Loucy (cell line): ENCODE data around the gene EVC.

Experiments
- H2AFZ ChIP-seq: fragments of 200-600 bp; sonication (generic); 2 replicates; pipeline ENCODE4 v1.6.0; 2016; ENCODE audit warnings: antibody characterized with exemption, mild to moderate bottlenecking, low read length, moderate library complexity
- H3F3A ChIP-seq: fragments of 200-600 bp; 2 replicates; pipeline ENCODE4 v1.6.0; 2016; ENCODE audit warnings: antibody characterized with exemption, low read depth, mild to moderate bottlenecking
- H3K27me3 ChIP-seq: fragments of 200-600 bp; sonication (generic); 2 replicates; pipeline ENCODE4 v1.6.1; 2014; ENCODE audit warnings: low read length, mild to moderate bottlenecking; ENCODE audit not compliant: insufficient read depth, poor library complexity, severe bottlenecking
- H3K36me3 ChIP-seq: fragments of 200-600 bp; sonication (generic); 2 replicates; pipeline ENCODE4 v1.6.1; 2016; ENCODE audit warnings: low read length; ENCODE audit not compliant: insufficient read depth
- H3K4me1 ChIP-seq: fragments of 200-600 bp; sonication (generic); 2 replicates; pipeline ENCODE4 v1.5.1; 2014; ENCODE audit warnings: low read length, mild to moderate bottlenecking; ENCODE audit not compliant: insufficient read depth, poor library complexity, severe bottlenecking
- H3K4me2 ChIP-seq: fragments of 200-600 bp; sonication (generic); 2 replicates; pipeline ENCODE4 v1.6.0; 2014; ENCODE audit warnings: antibody characterized with exemption, low read length, low read depth, mild to moderate bottlenecking; ENCODE audit not compliant: poor library complexity, severe bottlenecking
- H3K4me3 ChIP-seq: fragments of 200-600 bp; sonication (generic); 2 replicates; pipeline ENCODE4 v1.5.1; 2014; ENCODE audit warnings: low read length, mild to moderate bottlenecking, mixed read lengths; ENCODE audit not compliant: poor library complexity, severe bottlenecking
- H3K79me2 ChIP-seq: fragments of 200-600 bp; sonication (generic); 2 replicates; pipeline ENCODE4 v1.6.1; 2014; ENCODE audit warnings: low read length; ENCODE audit not compliant: insufficient read depth
- H3K9ac ChIP-seq: fragments of 200-600 bp; sonication (generic); 2 replicates; pipeline ENCODE4 v1.6.0; 2014; ENCODE audit warnings: mild to moderate bottlenecking, low read depth, low read length, moderate library complexity; ENCODE audit not compliant: poor library complexity, severe bottlenecking
- H3K9me2 ChIP-seq: fragments of 200-600 bp; sonication (generic); replicated peaks from 2 replicates; pipeline ENCODE4 v1.6.1; 2016; ENCODE audit warnings: low read depth, low read length, mixed read lengths
- H3K9me3 ChIP-seq: fragments of 200-600 bp; sonication (generic); 2 replicates; pipeline ENCODE4 v1.6.1; 2014; ENCODE audit warnings: mild to moderate bottlenecking, antibody characterized with exemption, low read length, low read depth; ENCODE audit not compliant: insufficient read depth
- H4K20me1 ChIP-seq: fragments of 200-600 bp; sonication (generic); 2 replicates; pipeline ENCODE4 v1.6.0; 2014; ENCODE audit warnings: antibody characterized with exemption, low read length, mild to moderate bottlenecking; ENCODE audit not compliant: insufficient read depth, poor library complexity, severe bottlenecking
- CTCF ChIP-seq: fragments of 200-600 bp; sonication (generic); conservative IDR thresholded peaks from 2 replicates; pipeline ENCODE4 v1.5.1; 2014; ENCODE audit warnings: mild to moderate bottlenecking, antibody characterized with exemption, low read length
- EZH2phosphoT487 ChIP-seq: fragments of 200-600 bp; IDR thresholded peaks from 2 replicates; pipeline ENCODE4 v1.6.1; 2018; ENCODE audit warnings: antibody characterized with exemption, mild to moderate bottlenecking, moderate library complexity, borderline replicate concordance

Gene EVC

GRCh38 chr4:5795580-5795979 is 84.6 kb downstream of the EVC start:
- no peak overlapping the region for H3K4me3 ChIP-seq
- no peak overlapping the region for H3K4me2 ChIP-seq
- no peaks in the 10 kb centered on the region for H3F3A ChIP-seq
- H3K79me2 ChIP-seq = no peaks in the 10 kb centered on the region
- TF ChIP-seq CTCF = no peak
- H3K36me3 ChIP-seq = no peaks in the 10 kb centered on the region
- H4K20me1 ChIP-seq = no peaks in the 10 kb centered on the region
- H3K9ac ChIP-seq = no peak overlapping the region
- no peaks in the 10 kb centered on the region for H3K9me2 ChIP-seq
- no peak overlapping the region for H2AFZ ChIP-seq
- H3K9me3 ChIP-seq = no peaks in the 10 kb centered on the region; the same call in 1 of the 2 replicates
- no peaks in the 10 kb centered on the region for H3K27me3 ChIP-seq
- no peaks in the 10 kb centered on the region for H3K4me1 ChIP-seq

- H3K9ac ChIP-seq = no peak overlapping the region
- TF ChIP-seq EZH2phosphoT487 = no peak
- no peak for TF ChIP-seq CTCF
- H4K20me1 ChIP-seq = no peaks in the 10 kb centered on the region
- H3F3A ChIP-seq = no peaks in the 10 kb centered on the region
- H3K9me3 ChIP-seq = no peaks in the 10 kb centered on the region; the same call in 1 of the 2 replicates
- no peak overlapping the region for H2AFZ ChIP-seq
- H3K4me1 ChIP-seq = no peaks in the 10 kb centered on the region
- H3K9me2 ChIP-seq = no peaks in the 10 kb centered on the region
- H3K4me2 ChIP-seq = no peak overlapping the region
- H3K36me3 ChIP-seq = no peaks in the 10 kb centered on the region
- H3K27me3 ChIP-seq = no peaks in the 10 kb centered on the region
- no peaks in the 10 kb centered on the region for H3K79me2 ChIP-seq
- H3K4me3 ChIP-seq = no peak overlapping the region
Measured at GRCh38 chr4:5796976-5797375, 86.0 kb downstream of the EVC start.

GRCh38 chr4:5797866-5798265 is 86.9 kb downstream of the EVC start:
- Histone ChIP-seq H3K36me3 (no peaks in the 10 kb centered on the region), H3K4me1 (no peaks in the 10 kb centered on the region), H3K9me2 (no peaks in the 10 kb centered on the region)

More at GRCh38 chr4:5797866-5798265, 86.9 kb downstream of the EVC start:
- H3K4me3 ChIP-seq = no peak overlapping the region
- no peaks in the 10 kb centered on the region for H3K79me2 ChIP-seq
- H3K4me2 ChIP-seq = no peak overlapping the region
- H3K9ac ChIP-seq = no peak overlapping the region
- H3F3A ChIP-seq = no peaks in the 10 kb centered on the region
- no peaks in the 10 kb centered on the region; the same call in 1 of the 2 replicates for H3K9me3 ChIP-seq
- no peak for TF ChIP-seq EZH2phosphoT487
- TF ChIP-seq CTCF = no peak
- H3K27me3 ChIP-seq = no peaks in the 10 kb centered on the region
- no peak overlapping the region for H2AFZ ChIP-seq
- no peaks in the 10 kb centered on the region for H4K20me1 ChIP-seq
